HepG2 (cell line): Measurements from ENCODE around the gene CD44. TPM values are rescaled to one million over a fixed set of nuclear protein-coding genes. Genes with fewer than 3 reads are reported as not detected.

Experiments
- ATAC-seq: fragments of 200-7000 bp; cut with Tn5 transposase; 3 replicates; pipeline ENCODE4 v1.9.1; 2020; ENCODE audit warnings: mild to moderate bottlenecking, moderate library complexity
- BruUV-seq: library from RNA; stranded (reverse); fragments of 400-500 nt; replicated peaks from 2 replicates; lab custom pipeline; 2021; lab: Mats Ljungman, UMichigan
- CTCF ChIA-PET: fragments of 300-600 bp; formaldehyde crosslinking; extraction: SDS; loops from one replicate; lab custom pipeline; 2021; ENCODE audit warnings: low total read pairs, inconsistent platforms, low intra/inter-chr PET ratio; lab: Yijun Ruan, JAX
- POLR2A ChIA-PET: fragments of 350-600 bp; sonication (Branson Sonifier 250); formaldehyde crosslinking; loops from one replicate; lab custom pipeline; 2020; ENCODE audit warnings: antibody characterized with exemption, inconsistent platforms; lab: Yijun Ruan, JAX
- DNase-seq: peaks from one replicate; pipeline ENCODE4 v3.0.0-alpha.2; 2015; ENCODE audit warnings: low spot score
- FAIRE-seq: peaks from 3 replicates; lab custom pipeline; 2011; peaks lifted over from hg19 to GRCh38; lab: Jason Lieb, UNC
- H2AFZ ChIP-seq: one replicate; pipeline ENCODE4 v1.6.1; 2011; ENCODE audit warnings: low read length, inconsistent platforms
- H3K27ac ChIP-seq: fragments of 300-600 bp; 3 replicates; pipeline ENCODE4 v1.8.0; 2011; ENCODE audit warnings: mixed run types, mild to moderate bottlenecking, mixed read lengths, low read length, inconsistent platforms; ENCODE audit not compliant: insufficient read depth; ENCODE audit errors: extremely low read length
- H3K27me3 ChIP-seq, 2 experiments: fragments of 200-600 bp in 1 of 2; 2 replicates in 1 of 2; 3 replicates in 1 of 2; pipeline versions ENCODE4 v1.6.0 to v1.8.0; 2011; ENCODE audit warnings: low read length in 2 of 2, mild to moderate bottlenecking in 2 of 2, moderate library complexity in 2 of 2, inconsistent platforms in 1 of 2; ENCODE audit not compliant: insufficient read depth in 2 of 2, control insufficient read depth in 1 of 2
- H3K36me3 ChIP-seq, 2 experiments: fragments of 200-600 bp in 1 of 2; replicated peaks in 1 of 2; 2 replicates in 1 of 2; 3 replicates in 1 of 2; pipeline versions ENCODE4 v1.5.1 to v1.8.0; 2011; ENCODE audit warnings: low read length in 2 of 2, inconsistent platforms in 1 of 2; ENCODE audit not compliant: insufficient read depth in 2 of 2, control insufficient read depth in 1 of 2
- H3K4me1 ChIP-seq: 2 replicates; pipeline ENCODE4 v1.5.1; 2012; ENCODE audit warnings: low read length, inconsistent platforms; ENCODE audit not compliant: insufficient read depth
- H3K4me2 ChIP-seq: 2 replicates; pipeline ENCODE4 v1.6.0; 2011; ENCODE audit warnings: low read depth, low read length, inconsistent platforms
- H3K4me3 ChIP-seq, 3 experiments: fragments of 200-600 bp in 1 of 3; sonication (generic), shearing (Covaris generic) in 1 of 3; replicated peaks in 1 of 3; 2 replicates each; pipeline ENCODE4 v1.5.1; 2011 to 2016; ENCODE audit warnings: low read length in 3 of 3, inconsistent platforms in 2 of 3, low read depth in 2 of 3, mild to moderate bottlenecking in 2 of 3, control low read depth in 1 of 3, mixed read lengths in 1 of 3; ENCODE audit not compliant: insufficient read depth in 1 of 3
- H3K79me2 ChIP-seq: one replicate; pipeline ENCODE4 v1.6.1; 2011; ENCODE audit warnings: low read length, inconsistent platforms; ENCODE audit not compliant: insufficient read depth
- H3K9ac ChIP-seq: 2 replicates; pipeline ENCODE4 v1.6.0; 2011; ENCODE audit warnings: mild to moderate bottlenecking, low read depth, low read length, inconsistent platforms; ENCODE audit not compliant: insufficient read depth
- H3K9me3 ChIP-seq: 2 replicates; pipeline ENCODE4 v1.5.1; 2012; ENCODE audit warnings: mild to moderate bottlenecking, low read length
- H4K20me1 ChIP-seq: 2 replicates; pipeline ENCODE4 v1.6.0; 2011; ENCODE audit warnings: inconsistent platforms, mild to moderate bottlenecking, low read length, moderate library complexity; ENCODE audit not compliant: insufficient read depth
- HIVEP1 ChIP-seq: sonication (generic); formaldehyde crosslinking; IDR thresholded peaks from 2 replicates; pipeline ENCODE4 v1.4.0; 2020; ENCODE audit warnings: mild to moderate bottlenecking, missing genetic modification reagents
- SAFB2 ChIP-seq: sonication (generic); formaldehyde crosslinking; IDR thresholded peaks from 2 replicates; pipeline ENCODE4 v1.5.1; 2020; ENCODE audit warnings: missing genetic modification reagents, low read depth, mild to moderate bottlenecking, borderline replicate concordance
- SRY ChIP-seq: sonication (generic); formaldehyde crosslinking; IDR thresholded peaks from 2 replicates; pipeline ENCODE4 v1.8.0; 2022; ENCODE audit warnings: mild to moderate bottlenecking, missing genetic modification reagents
- STAG1 ChIP-seq: sonication (generic); formaldehyde crosslinking; IDR thresholded peaks from 2 replicates; pipeline ENCODE4 v1.4.0; 2020; ENCODE audit warnings: missing genetic modification reagents
- TCF12 ChIP-seq, 2 experiments: fragments of 450-650 bp in 1 of 2; sonication (generic) in 1 of 2; formaldehyde crosslinking in 1 of 2; IDR thresholded peaks; 2 replicates each; pipeline versions ENCODE4 v1.6.1 to v1.8.0; 2017 to 2022; ENCODE audit warnings: antibody characterized with exemption in 1 of 2, mild to moderate bottlenecking in 1 of 2, missing genetic modification reagents in 1 of 2, moderate library complexity in 1 of 2
- ZNF605 ChIP-seq: sonication (generic); formaldehyde crosslinking; IDR thresholded peaks from 2 replicates; pipeline ENCODE4 v1.8.0; 2022; ENCODE audit warnings: mild to moderate bottlenecking, missing genetic modification reagents
- ZNF883 ChIP-seq: sonication (generic); formaldehyde crosslinking; IDR thresholded peaks from 2 replicates; pipeline ENCODE4 v1.5.1; 2020; ENCODE audit warnings: mild to moderate bottlenecking, missing genetic modification reagents; ENCODE audit errors: not compliant biosample characterization
- WGBS: methylation state at CpG from one replicate; pipeline ENCODE4 v1.1.6; 2017; ENCODE audit warnings: low lambda C conversion rate; 5-methylcytosine and 5-hydroxymethylcytosine counted together
- in situ Hi-C: cut with HindIII; loops from 2 replicates; pipeline ENCODE4 v1.10.0; 2017; ENCODE audit warnings: low pct_unique_long_range_greater_than_20kb; ENCODE audit not compliant: extremely low pct_ligation_motif_present
- intact Hi-C: fragments of 100-400 bp; cut with micrococcal nuclease; formaldehyde crosslinking; loops from one replicate; pipeline ENCODE4 v1.10.0; 2022; ENCODE audit not compliant: unreplicated experiment
- polyA plus RNA-seq, 8 experiments: library from polyadenylated mRNA; depleted of rRNA in 3 of 8; stranded (reverse) in 7 of 8; unstranded in 1 of 8; fragments of >200 nt; fragmentation: Illumina TruSeq in 4 of 8; extraction: Trizol in 4 of 8; gene quantifications; 2 replicates each; pipeline versions ENCODE4 v1.2.1 to v1.2.3, GENCODE V29; 2011 to 2016; ENCODE audit warnings: low read depth in 4 of 8, missing spikeins in 1 of 8, mixed read lengths in 1 of 8; ENCODE audit not compliant: insufficient read depth in 1 of 8
- total RNA-seq, 5 experiments: library from RNA; depleted of rRNA; stranded (reverse); fragments of >200 nt; fragmentation: Illumina TruSeq; extraction: Trizol; gene quantifications; 2 replicates each; pipeline ENCODE4 v1.2.3, GENCODE V29; 2016; ENCODE audit warnings: low read depth in 1 of 5
- TF ChIP-seq, protein P1 (sequence below): sonication (generic); formaldehyde crosslinking; IDR thresholded peaks from 2 replicates; pipeline ENCODE4 v1.5.1; 2020; ENCODE audit warnings: mild to moderate bottlenecking, moderate library complexity, missing genetic modification reagents
- TF ChIP-seq, protein P2 (sequence below): sonication (generic); formaldehyde crosslinking; IDR thresholded peaks from 2 replicates; pipeline ENCODE4 v1.5.1; 2020; ENCODE audit warnings: missing genetic modification reagents, mild to moderate bottlenecking, borderline replicate concordance
- TF ChIP-seq, protein P3 (sequence below): sonication (generic); formaldehyde crosslinking; IDR thresholded peaks from 2 replicates; pipeline ENCODE4 v1.5.0; 2020; ENCODE audit warnings: mild to moderate bottlenecking, missing genetic modification reagents, moderate library complexity

The CD44 gene
- total and polyA plus RNA-seq, 2 of the 13 experiments (the other 11 are each of a cell fraction or from before 2014, with no cell fraction given): 0.02 to 0.11 TPM

DNA sequence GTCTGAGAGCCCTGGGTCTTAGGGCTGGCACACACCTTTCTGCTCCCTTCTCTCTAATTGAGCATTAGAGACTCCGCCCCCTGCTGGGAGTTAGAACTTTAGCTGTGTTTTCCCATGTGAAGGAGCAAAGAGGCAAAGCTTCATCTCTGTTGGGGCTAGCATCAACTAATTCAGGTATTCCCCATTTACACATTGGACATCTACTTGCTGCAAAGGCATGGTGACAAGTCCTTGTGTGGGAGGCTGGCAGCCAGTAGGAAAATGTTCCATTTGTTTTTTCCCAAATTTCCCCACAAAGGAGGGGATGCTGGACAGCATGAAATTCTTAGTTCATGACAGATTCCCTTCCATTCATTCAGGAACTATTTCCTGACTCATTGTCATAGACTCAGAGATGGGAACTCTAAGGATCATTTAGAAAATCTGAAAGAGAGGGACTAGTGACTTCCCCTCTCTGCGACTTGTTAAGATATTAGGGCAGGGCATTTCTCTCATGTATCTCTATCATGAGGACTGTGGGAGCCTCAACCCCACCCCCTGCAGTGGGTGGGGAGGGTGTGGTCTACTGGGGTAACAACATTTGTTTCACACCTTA, 3.6 kb downstream of the CD44 start:
- in situ Hi-C loops: no loop called here

More for the DNA sequence above, 3.6 kb downstream of the CD44 start:
- Histone ChIP-seq H3K9ac (no peak overlapping the region), H3K4me2 (no peak overlapping the region), H2AFZ (no peak overlapping the region), H3K27me3 (peaks cover 4 to 33% of the 10 kb centered on the region in 2 experiments; a peak in 3 of 5 replicates), H3K4me3 (no peak overlapping the region), H3K9me3 (no peaks in the 10 kb centered on the region), H3K4me1 (no peaks in the 10 kb centered on the region), H3K79me2 (no peaks in the 10 kb centered on the region), H4K20me1 (no peaks in the 10 kb centered on the region), H3K36me3 (no peaks in the 10 kb centered on the region), H3K27ac (no peak overlapping the region)
- WGBS: 67% methylated on average over 2 of the region's 2 CpGs
- POLR2A ChIA-PET: no interaction called here
- TF ChIP-seq HIVEP1 (CRISPR knock-in tag) (no peak), STAG1 (peak; percentile 24; the same call in 1 of the 2 replicates), SRY (CRISPR knock-in tag) (no peak), ZNF883 (CRISPR knock-in tag) (no peak), ZNF605 (CRISPR knock-in tag) (no peak), TCF12 (IDR thresholded peaks at IDR 0.05) (no peak), TCF12 (CRISPR knock-in tag; IDR thresholded peaks at IDR 0.05) (no peak), SAFB2 (CRISPR knock-in tag) (no peak)
- TF ChIP-seq, protein P1, sequence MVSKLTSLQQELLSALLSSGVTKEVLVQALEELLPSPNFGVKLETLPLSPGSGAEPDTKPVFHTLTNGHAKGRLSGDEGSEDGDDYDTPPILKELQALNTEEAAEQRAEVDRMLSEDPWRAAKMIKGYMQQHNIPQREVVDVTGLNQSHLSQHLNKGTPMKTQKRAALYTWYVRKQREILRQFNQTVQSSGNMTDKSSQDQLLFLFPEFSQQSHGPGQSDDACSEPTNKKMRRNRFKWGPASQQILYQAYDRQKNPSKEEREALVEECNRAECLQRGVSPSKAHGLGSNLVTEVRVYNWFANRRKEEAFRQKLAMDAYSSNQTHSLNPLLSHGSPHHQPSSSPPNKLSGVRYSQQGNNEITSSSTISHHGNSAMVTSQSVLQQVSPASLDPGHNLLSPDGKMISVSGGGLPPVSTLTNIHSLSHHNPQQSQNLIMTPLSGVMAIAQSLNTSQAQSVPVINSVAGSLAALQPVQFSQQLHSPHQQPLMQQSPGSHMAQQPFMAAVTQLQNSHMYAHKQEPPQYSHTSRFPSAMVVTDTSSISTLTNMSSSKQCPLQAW (CRISPR knock-in tag): no peak
- TF ChIP-seq, protein P2, sequence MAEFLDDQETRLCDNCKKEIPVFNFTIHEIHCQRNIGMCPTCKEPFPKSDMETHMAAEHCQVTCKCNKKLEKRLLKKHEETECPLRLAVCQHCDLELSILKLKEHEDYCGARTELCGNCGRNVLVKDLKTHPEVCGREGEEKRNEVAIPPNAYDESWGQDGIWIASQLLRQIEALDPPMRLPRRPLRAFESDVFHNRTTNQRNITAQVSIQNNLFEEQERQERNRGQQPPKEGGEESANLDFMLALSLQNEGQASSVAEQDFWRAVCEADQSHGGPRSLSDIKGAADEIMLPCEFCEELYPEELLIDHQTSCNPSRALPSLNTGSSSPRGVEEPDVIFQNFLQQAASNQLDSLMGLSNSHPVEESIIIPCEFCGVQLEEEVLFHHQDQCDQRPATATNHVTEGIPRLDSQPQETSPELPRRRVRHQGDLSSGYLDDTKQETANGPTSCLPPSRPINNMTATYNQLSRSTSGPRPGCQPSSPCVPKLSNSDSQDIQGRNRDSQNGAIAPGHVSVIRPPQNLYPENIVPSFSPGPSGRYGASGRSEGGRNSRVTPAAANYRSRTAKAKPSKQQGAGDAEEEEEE (CRISPR knock-in tag): no peak
- TF ChIP-seq, protein P3, sequence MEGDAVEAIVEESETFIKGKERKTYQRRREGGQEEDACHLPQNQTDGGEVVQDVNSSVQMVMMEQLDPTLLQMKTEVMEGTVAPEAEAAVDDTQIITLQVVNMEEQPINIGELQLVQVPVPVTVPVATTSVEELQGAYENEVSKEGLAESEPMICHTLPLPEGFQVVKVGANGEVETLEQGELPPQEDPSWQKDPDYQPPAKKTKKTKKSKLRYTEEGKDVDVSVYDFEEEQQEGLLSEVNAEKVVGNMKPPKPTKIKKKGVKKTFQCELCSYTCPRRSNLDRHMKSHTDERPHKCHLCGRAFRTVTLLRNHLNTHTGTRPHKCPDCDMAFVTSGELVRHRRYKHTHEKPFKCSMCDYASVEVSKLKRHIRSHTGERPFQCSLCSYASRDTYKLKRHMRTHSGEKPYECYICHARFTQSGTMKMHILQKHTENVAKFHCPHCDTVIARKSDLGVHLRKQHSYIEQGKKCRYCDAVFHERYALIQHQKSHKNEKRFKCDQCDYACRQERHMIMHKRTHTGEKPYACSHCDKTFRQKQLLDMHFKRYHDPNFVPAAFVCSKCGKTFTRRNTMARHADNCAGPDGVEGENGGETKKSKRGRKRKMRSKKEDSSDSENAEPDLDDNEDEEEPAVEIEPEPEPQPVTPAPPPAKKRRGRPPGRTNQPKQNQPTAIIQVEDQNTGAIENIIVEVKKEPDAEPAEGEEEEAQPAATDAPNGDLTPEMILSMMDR (CRISPR knock-in tag): peak; percentile 34; the same call in 1 of the 2 replicates
- intact Hi-C loops: loop anchor here (1.0 kb wide), 2 partner anchors 96 to 216 kb away; no protein-coding TSS in a partner anchor
- FAIRE-seq (no peak), DNase-seq (peak; percentile 20), ATAC-seq (no peak; the same call in 2 of the 3 replicates)
- CTCF ChIA-PET: interaction anchor here (1.5 kb wide), 1 partner anchor 216 kb away, joined by 4 read pairs; no protein-coding TSS in a partner anchor
- BruUV-seq: no TSS peak
